Panc1 (cell line): ENCODE data around the gene BMI1. TPM values are rescaled to one million over a fixed set of nuclear protein-coding genes. Genes with fewer than 3 reads are reported as not detected.

ENCODE experiments used
- ATAC-seq: fragments of 200-7000 bp; cut with Tn5 transposase; 2 replicates; pipeline ENCODE4 v1.9.1; 2020; ENCODE audit warnings: mild to moderate bottlenecking, moderate library complexity
- BruUV-seq: library from RNA; stranded (reverse); fragments of 400-500 nt; replicated peaks from 2 replicates; lab custom pipeline; 2021; lab: Mats Ljungman, UMichigan
- CTCF ChIA-PET: fragments of 300-600 bp; sonication (Branson Sonifier 250); formaldehyde crosslinking; loops from one replicate; lab custom pipeline; 2022; ENCODE audit warnings: antibody characterized with exemption; lab: Charles Lee
- POLR2A ChIA-PET: fragments of 300-600 bp; sonication (Branson Sonifier 250); formaldehyde crosslinking; loops from one replicate; lab custom pipeline; 2022; ENCODE audit warnings: antibody characterized with exemption; lab: Charles Lee
- DNase-seq: peaks from one replicate; pipeline ENCODE4 v3.0.0-alpha.2; 2010; ENCODE audit warnings: low read depth, low spot score
- H3K27ac ChIP-seq: 2 replicates; pipeline ENCODE4 v1.5.1; 2011; ENCODE audit warnings: mild to moderate bottlenecking, low read length, inconsistent platforms
- H3K27me3 ChIP-seq: fragments of 200-500 bp; sonication (Bioruptor generic); 2 replicates; pipeline ENCODE4 v1.6.0; 2014; ENCODE audit warnings: low read length, inconsistent platforms; ENCODE audit not compliant: control insufficient read depth, insufficient read depth
- H3K36me3 ChIP-seq: fragments of 200-500 bp; sonication (Bioruptor generic); 2 replicates; pipeline ENCODE4 v1.5.1; 2014; ENCODE audit warnings: inconsistent platforms, mild to moderate bottlenecking, low read length, moderate library complexity; ENCODE audit not compliant: control insufficient read depth, insufficient read depth
- H3K4me1 ChIP-seq: 2 replicates; pipeline ENCODE4 v1.5.1; 2011; ENCODE audit warnings: inconsistent platforms, mild to moderate bottlenecking, low read length, moderate library complexity; ENCODE audit not compliant: control insufficient read depth, insufficient read depth
- H3K4me3 ChIP-seq, 2 experiments: 2 replicates each; pipeline ENCODE4 v1.5.1; 2011 to 2012; ENCODE audit warnings: low read depth in 2 of 2, low read length in 2 of 2, mild to moderate bottlenecking in 2 of 2, inconsistent platforms in 1 of 2, moderate library complexity in 1 of 2
- H3K9me3 ChIP-seq: fragments of 200-500 bp; sonication (Bioruptor generic); 2 replicates; pipeline ENCODE4 v1.5.1; 2014; ENCODE audit warnings: low read depth, mild to moderate bottlenecking, inconsistent platforms, low read length, moderate library complexity; ENCODE audit not compliant: control insufficient read depth, insufficient read depth
- POLR2AphosphoS5 ChIP-seq: IDR thresholded peaks from 2 replicates; pipeline ENCODE4 v1.6.1; 2012; ENCODE audit warnings: mild to moderate bottlenecking, low read depth, low read length, moderate library complexity
- SIN3A ChIP-seq: IDR thresholded peaks from 2 replicates; pipeline ENCODE4 v1.6.1; 2012; ENCODE audit warnings: low read depth, mild to moderate bottlenecking, low read length, moderate library complexity, borderline replicate concordance; ENCODE audit not compliant: insufficient read depth
- TCF7L2 ChIP-seq: IDR thresholded peaks from 2 replicates; pipeline ENCODE4 v1.6.1; 2011; ENCODE audit warnings: mild to moderate bottlenecking, low read depth, low read length, inconsistent platforms
- in situ Hi-C: cut with HindIII; loops from 2 replicates; pipeline ENCODE4 v1.10.0; 2016; ENCODE audit warnings: low sequenced_read_pairs, low pct_unique_long_range_greater_than_20kb
- intact Hi-C: fragments of 100-400 bp; cut with micrococcal nuclease; formaldehyde crosslinking; loops from one replicate; pipeline ENCODE4 v1.10.0; 2022; ENCODE audit not compliant: unreplicated experiment
- total RNA-seq: library from RNA; stranded (reverse); gene quantifications from one replicate; pipeline ENCODE4 v1.2.1, GENCODE V29; 2021; ENCODE audit not compliant: unreplicated experiment
- TF ChIP-seq, protein P1 (sequence below), 2 experiments: IDR thresholded peaks; 2 replicates each; pipeline ENCODE4 v1.6.1; 2011 to 2012; ENCODE audit warnings: low read depth in 2 of 2, control low read depth in 1 of 2, low read length in 1 of 2, mild to moderate bottlenecking in 1 of 2, moderate library complexity in 1 of 2; ENCODE audit not compliant: insufficient read depth in 1 of 2
- TF ChIP-seq, protein P2 (sequence below): fragments of 450-650 bp; IDR thresholded peaks from 2 replicates; pipeline ENCODE4 v1.5.1; 2017; ENCODE audit warnings: mild to moderate bottlenecking

BMI1 gene
- total RNA-seq, 1 experiment from 2014 or later, result 55.1 TPM

GRCh38 chr10:22344781-22345300, 23.9 kb downstream of the BMI1 start:
- Histone ChIP-seq H3K27ac (no peak overlapping the region), H3K36me3 (no peaks in the 10 kb centered on the region), H3K27me3 (peaks cover 26% of the 10 kb centered on the region), H3K9me3 (no peaks in the 10 kb centered on the region), H3K4me3 (no peak overlapping the region), H3K4me1 (no peaks in the 10 kb centered on the region; the same call in 1 of the 2 replicates)
- ATAC-seq (no peak), DNase-seq (no peak)
- ChIA-PET CTCF (no interaction called here), POLR2A (no interaction called here)
- no TSS peak for BruUV-seq
- TF ChIP-seq, protein P1, sequence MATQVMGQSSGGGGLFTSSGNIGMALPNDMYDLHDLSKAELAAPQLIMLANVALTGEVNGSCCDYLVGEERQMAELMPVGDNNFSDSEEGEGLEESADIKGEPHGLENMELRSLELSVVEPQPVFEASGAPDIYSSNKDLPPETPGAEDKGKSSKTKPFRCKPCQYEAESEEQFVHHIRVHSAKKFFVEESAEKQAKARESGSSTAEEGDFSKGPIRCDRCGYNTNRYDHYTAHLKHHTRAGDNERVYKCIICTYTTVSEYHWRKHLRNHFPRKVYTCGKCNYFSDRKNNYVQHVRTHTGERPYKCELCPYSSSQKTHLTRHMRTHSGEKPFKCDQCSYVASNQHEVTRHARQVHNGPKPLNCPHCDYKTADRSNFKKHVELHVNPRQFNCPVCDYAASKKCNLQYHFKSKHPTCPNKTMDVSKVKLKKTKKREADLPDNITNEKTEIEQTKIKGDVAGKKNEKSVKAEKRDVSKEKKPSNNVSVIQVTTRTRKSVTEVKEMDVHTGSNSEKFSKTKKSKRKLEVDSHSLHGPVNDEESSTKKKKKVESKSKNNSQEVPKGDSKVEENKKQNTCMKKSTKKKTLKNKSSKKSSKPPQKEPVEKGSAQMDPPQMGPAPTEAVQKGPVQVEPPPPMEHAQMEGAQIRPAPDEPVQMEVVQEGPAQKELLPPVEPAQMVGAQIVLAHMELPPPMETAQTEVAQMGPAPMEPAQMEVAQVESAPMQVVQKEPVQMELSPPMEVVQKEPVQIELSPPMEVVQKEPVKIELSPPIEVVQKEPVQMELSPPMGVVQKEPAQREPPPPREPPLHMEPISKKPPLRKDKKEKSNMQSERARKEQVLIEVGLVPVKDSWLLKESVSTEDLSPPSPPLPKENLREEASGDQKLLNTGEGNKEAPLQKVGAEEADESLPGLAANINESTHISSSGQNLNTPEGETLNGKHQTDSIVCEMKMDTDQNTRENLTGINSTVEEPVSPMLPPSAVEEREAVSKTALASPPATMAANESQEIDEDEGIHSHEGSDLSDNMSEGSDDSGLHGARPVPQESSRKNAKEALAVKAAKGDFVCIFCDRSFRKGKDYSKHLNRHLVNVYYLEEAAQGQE (IDR thresholded peaks at IDR 0.05; ENCODE audit: insufficient read depth in 1 of 2, low read depth in 2 of 2, low read length in 1 of 2), result no peak
- TF ChIP-seq, protein P2, sequence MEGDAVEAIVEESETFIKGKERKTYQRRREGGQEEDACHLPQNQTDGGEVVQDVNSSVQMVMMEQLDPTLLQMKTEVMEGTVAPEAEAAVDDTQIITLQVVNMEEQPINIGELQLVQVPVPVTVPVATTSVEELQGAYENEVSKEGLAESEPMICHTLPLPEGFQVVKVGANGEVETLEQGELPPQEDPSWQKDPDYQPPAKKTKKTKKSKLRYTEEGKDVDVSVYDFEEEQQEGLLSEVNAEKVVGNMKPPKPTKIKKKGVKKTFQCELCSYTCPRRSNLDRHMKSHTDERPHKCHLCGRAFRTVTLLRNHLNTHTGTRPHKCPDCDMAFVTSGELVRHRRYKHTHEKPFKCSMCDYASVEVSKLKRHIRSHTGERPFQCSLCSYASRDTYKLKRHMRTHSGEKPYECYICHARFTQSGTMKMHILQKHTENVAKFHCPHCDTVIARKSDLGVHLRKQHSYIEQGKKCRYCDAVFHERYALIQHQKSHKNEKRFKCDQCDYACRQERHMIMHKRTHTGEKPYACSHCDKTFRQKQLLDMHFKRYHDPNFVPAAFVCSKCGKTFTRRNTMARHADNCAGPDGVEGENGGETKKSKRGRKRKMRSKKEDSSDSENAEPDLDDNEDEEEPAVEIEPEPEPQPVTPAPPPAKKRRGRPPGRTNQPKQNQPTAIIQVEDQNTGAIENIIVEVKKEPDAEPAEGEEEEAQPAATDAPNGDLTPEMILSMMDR, result no peak
- TF ChIP-seq TCF7L2, result no peak
- no peak for TF ChIP-seq POLR2AphosphoS5
- no peak for TF ChIP-seq SIN3A
- intact Hi-C loops (no loop called here), in situ Hi-C loops (no loop called here)

DNA sequence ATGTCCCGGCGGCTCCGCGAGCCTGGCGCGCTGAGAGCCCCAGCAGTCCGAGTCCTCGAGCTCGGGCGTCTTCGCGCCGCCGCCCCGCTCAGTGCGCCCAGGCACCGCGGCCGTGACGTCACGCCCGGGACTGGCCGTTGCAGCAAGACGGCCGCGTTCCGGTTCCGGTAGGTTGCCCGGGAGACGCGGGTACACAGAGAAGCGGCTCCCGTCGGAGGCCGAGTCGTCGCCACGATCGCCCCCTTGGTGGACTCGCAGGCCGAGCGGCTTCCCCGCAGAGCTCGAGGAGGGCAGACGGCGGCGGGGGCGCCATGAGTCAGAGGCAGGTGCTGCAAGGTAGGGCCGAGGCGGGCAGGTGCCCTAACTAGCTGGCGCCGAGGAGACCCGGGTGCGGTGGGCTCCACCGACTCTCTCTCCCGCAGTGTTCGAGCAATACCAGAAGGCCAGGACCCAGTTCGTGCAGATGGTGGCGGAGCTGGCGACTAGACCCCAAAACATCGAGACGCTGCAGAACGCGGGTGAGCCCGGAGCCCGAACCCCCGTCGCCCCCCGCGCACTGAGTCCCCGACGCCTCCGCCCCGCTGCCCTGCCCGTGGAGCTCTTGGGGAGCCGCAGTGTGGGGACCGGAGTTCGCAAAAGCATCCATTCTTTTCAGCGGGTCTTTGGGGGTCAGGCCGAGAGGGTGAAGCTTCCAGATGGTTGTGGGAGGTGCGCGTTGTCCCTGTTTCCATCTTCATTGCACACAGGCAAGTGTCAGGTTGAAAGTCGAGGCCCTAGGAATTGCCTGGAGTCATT, 24.6 kb downstream of the BMI1 start, which contains the start of gene SPAG6:
Gene SPAG6, plus strand, starts transcription at position 196 of the 795 bp plus-strand sequence. Its CDS starts 116 bp downstream, at position 312.
- no peak for TF ChIP-seq TCF7L2
- TF ChIP-seq, protein P2, result no peak
- no peak for TF ChIP-seq SIN3A
- TF ChIP-seq POLR2AphosphoS5, result no peak
- TF ChIP-seq, protein P1 (IDR thresholded peaks at IDR 0.05; ENCODE audit: insufficient read depth in 1 of 2, low read depth in 2 of 2, low read length in 1 of 2), result no peak
- ChIA-PET POLR2A (no interaction called here), CTCF (no interaction called here)
- Histone ChIP-seq H3K4me3 (no peak within 1 kb of the TSS; a peak in 1 of 4 replicates), H3K27ac (no peak within 1 kb of the TSS), H3K4me1 (no peaks in the 10 kb centered on the region; the same call in 1 of the 2 replicates), H3K9me3 (no peaks in the 10 kb centered on the region), H3K36me3 (no peaks in the 10 kb centered on the region), H3K27me3 (peaks cover 26% of the 10 kb centered on the region)
- no TSS peak for BruUV-seq
- intact Hi-C loops, result no loop called here
- in situ Hi-C loops, result no loop called here
- no peak for ATAC-seq
- no peak for DNase-seq
